ENCODE results near the gene VPS39.

VPS39 gene

DNA sequence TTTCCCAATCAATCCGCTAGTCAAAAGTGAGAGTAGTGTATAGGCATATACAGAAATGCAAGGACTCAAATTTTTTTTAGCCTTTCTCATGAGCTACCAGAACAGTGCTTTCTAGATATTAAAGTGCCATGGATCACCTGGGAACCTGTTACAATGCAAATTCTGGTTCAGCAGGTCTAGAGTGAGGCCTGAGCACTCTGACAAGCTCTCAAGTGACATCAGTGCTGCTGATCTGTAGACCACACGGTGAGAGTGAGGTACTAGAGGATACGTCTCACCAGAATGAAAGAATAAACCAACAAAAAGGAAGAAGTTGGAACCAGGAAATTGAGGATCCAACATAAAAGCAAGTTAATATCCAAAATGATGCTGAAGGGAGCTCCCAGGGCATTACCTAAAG, 97.7 kb downstream of the VPS39 start:
- Histone ChIP-seq H3K27me3 (replicated peaks; ENCODE audit: control insufficient read depth, insufficient read depth, low read length) (no peaks in the 10 kb centered on the region), H3K36me3 (ENCODE audit: control insufficient read depth, insufficient read depth, low read length) (no peaks in the 10 kb centered on the region), H3K4me3 (replicated peaks; ENCODE audit: low read depth, low read length) (no peak overlapping the region)
- TF ChIP-seq, protein P1, sequence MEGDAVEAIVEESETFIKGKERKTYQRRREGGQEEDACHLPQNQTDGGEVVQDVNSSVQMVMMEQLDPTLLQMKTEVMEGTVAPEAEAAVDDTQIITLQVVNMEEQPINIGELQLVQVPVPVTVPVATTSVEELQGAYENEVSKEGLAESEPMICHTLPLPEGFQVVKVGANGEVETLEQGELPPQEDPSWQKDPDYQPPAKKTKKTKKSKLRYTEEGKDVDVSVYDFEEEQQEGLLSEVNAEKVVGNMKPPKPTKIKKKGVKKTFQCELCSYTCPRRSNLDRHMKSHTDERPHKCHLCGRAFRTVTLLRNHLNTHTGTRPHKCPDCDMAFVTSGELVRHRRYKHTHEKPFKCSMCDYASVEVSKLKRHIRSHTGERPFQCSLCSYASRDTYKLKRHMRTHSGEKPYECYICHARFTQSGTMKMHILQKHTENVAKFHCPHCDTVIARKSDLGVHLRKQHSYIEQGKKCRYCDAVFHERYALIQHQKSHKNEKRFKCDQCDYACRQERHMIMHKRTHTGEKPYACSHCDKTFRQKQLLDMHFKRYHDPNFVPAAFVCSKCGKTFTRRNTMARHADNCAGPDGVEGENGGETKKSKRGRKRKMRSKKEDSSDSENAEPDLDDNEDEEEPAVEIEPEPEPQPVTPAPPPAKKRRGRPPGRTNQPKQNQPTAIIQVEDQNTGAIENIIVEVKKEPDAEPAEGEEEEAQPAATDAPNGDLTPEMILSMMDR (IDR thresholded peaks at IDR 0.05; ENCODE audit: insufficient read depth, low read length, poor library complexity, severe bottlenecking), result no peak
- no peak for DNase-seq (ENCODE audit: extremely low read depth, insufficient read length)

DNA sequence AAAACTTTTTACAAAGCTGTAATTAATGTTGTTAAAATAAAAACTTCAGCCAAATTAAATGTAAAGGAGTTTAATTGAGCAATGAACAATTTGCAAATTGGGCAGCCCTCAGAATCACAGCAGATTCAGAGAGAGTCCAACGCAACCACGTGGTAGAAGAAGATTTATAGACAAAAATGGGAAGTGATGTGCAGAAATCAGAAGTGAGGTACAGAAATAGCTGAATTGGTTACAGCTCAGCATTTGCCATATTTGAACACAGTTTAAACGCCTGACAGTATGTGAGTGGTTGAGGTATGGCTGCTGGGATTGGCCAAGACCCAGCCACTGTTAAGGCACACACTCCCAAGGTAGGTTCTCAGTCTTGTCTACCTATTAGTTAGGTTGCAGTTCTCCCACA, 99.3 kb downstream of the VPS39 start:
- Histone ChIP-seq H3K27me3 (replicated peaks; ENCODE audit: control insufficient read depth, insufficient read depth, low read length) (no peaks in the 10 kb centered on the region), H3K4me3 (replicated peaks; ENCODE audit: low read depth, low read length) (no peak overlapping the region), H3K36me3 (ENCODE audit: control insufficient read depth, insufficient read depth, low read length) (no peaks in the 10 kb centered on the region)
- no peak for DNase-seq (ENCODE audit: extremely low read depth, insufficient read length)
- TF ChIP-seq, protein P1 (IDR thresholded peaks at IDR 0.05; ENCODE audit: insufficient read depth, low read length, poor library complexity, severe bottlenecking), result no peak
